Endodermal cell (in vitro differentiated cells): ENCODE data around the gene LAMTOR4. TPM values are rescaled to one million over a fixed set of nuclear protein-coding genes. Genes with fewer than 3 reads are reported as not detected.

ENCODE experiments used
- DNase-seq: peaks from one replicate; pipeline ENCODE4 v3.0.0-alpha.2; 2017
- H3K27ac ChIP-seq: 2 replicates; pipeline ENCODE4 v1.5.1; 2013; ENCODE audit warnings: mild to moderate bottlenecking, low read depth, low read length, moderate library complexity
- H3K27me3 ChIP-seq: 2 replicates; pipeline ENCODE4 v1.6.1; 2013; ENCODE audit warnings: mild to moderate bottlenecking, low read length, moderate library complexity; ENCODE audit not compliant: insufficient read depth, control insufficient read depth, poor library complexity, severe bottlenecking
- H3K36me3 ChIP-seq: 2 replicates; pipeline ENCODE4 v1.7.0; 2013; ENCODE audit warnings: mild to moderate bottlenecking, low read length, moderate library complexity; ENCODE audit not compliant: control insufficient read depth, insufficient read depth
- H3K4me1 ChIP-seq: one replicate; pipeline ENCODE4 v1.7.0; 2013; ENCODE audit warnings: low read length; ENCODE audit not compliant: control insufficient read depth, insufficient read depth
- H3K4me3 ChIP-seq: 2 replicates; pipeline ENCODE4 v1.5.1; 2013; ENCODE audit warnings: mild to moderate bottlenecking, low read length, moderate library complexity
- H3K9ac ChIP-seq: 2 replicates; pipeline ENCODE4 v1.6.1; 2013; ENCODE audit warnings: mild to moderate bottlenecking, low read length, moderate library complexity; ENCODE audit not compliant: poor library complexity, severe bottlenecking; ENCODE audit errors: extremely low read depth
- H3K9me3 ChIP-seq: 2 replicates; pipeline ENCODE4 v1.6.1; 2013; ENCODE audit warnings: mild to moderate bottlenecking, low read length, moderate library complexity; ENCODE audit not compliant: control insufficient read depth
- H3K27ac Mint-ChIP-seq: 2 replicates; pipeline ENCODE4 v1.8.0; 2020; ENCODE audit warnings: mixed read lengths
- H3K27me3 Mint-ChIP-seq: 2 replicates; pipeline ENCODE4 v1.8.0; 2021; ENCODE audit warnings: mild to moderate bottlenecking, mixed read lengths; ENCODE audit not compliant: insufficient read depth
- H3K36me3 Mint-ChIP-seq: 2 replicates; pipeline ENCODE4 v1.8.0; 2020; ENCODE audit warnings: low read depth, mixed read lengths
- H3K4me1 Mint-ChIP-seq: 2 replicates; pipeline ENCODE4 v1.8.0; 2020; ENCODE audit warnings: mixed read lengths
- H3K4me3 Mint-ChIP-seq: 2 replicates; pipeline ENCODE4 v1.8.0; 2020; ENCODE audit warnings: mild to moderate bottlenecking, moderate library complexity, mixed read lengths
- H3K9me3 Mint-ChIP-seq: 2 replicates; pipeline ENCODE4 v1.8.0; 2020; ENCODE audit warnings: mild to moderate bottlenecking, mixed read lengths
- CTCF ChIP-seq: fragments of 200-600 bp; sonication (generic); conservative IDR thresholded peaks from 2 replicates; pipeline ENCODE4 v1.5.0; 2021; ENCODE audit warnings: antibody characterized with exemption, mild to moderate bottlenecking
- WGBS, 2 experiments: methylation state at CpG; one replicate each; pipeline versions ENCODE4 v1.1.5 to v1.1.7; 2013; ENCODE audit warnings: missing lambda C conversion rate in 2 of 2, mixed read lengths in 1 of 2; ENCODE audit not compliant: insufficient coverage in 1 of 2, insufficient read length in 1 of 2; 5-methylcytosine and 5-hydroxymethylcytosine counted together
- total RNA-seq, 2 donors: library from RNA; stranded (reverse); fragmentation: NEBNext Ultra II Directional in 1 of 2; extraction: Animal tissue kit (Norgen Biotek cat#: 25700) in 1 of 2; gene quantifications; 2 replicates in 1 of 2; 3 replicates in 1 of 2; pipeline ENCODE4 v1.2.1, GENCODE V29; 2021

Gene LAMTOR4
- total RNA-seq, 2 donors from 2014 or later = 155 to 188 TPM

GRCh38 chr7:100153708-100154535 lies 5.2 kb downstream of the LAMTOR4 start:
- Mint-ChIP-seq H3K36me3 (peaks cover 41% of the 10 kb centered on the region), H3K4me3 (peak overlapping the region; percentile 18), H3K4me1 (peaks cover 44% of the 10 kb centered on the region), H3K27me3 (no peaks in the 10 kb centered on the region), H3K27ac (peak overlapping the region; percentile 79), H3K9me3 (no peaks in the 10 kb centered on the region)
- Histone ChIP-seq H3K36me3 (peaks cover 47% of the 10 kb centered on the region), H3K4me1 (peaks cover 21% of the 10 kb centered on the region), H3K27me3 (no peaks in the 10 kb centered on the region), H3K9me3 (no peaks in the 10 kb centered on the region), H3K4me3 (no peak overlapping the region), H3K27ac (no peak overlapping the region), H3K9ac (no peak overlapping the region)
- DNase-seq = peak; percentile 50
- WGBS, 2 experiments = 88 to 90% methylated on average over 4 to 15 of the region's 16 CpGs
- no peak for TF ChIP-seq CTCF

GRCh38 chr7:100154651-100155491 lies 6.2 kb downstream of the LAMTOR4 start:
- peaks cover 41% of the 10 kb centered on the region for H3K4me1 Mint-ChIP-seq
- Histone ChIP-seq H3K27me3 (no peaks in the 10 kb centered on the region), H3K27ac (no peak overlapping the region), H3K4me1 (peaks cover 21% of the 10 kb centered on the region), H3K9me3 (no peaks in the 10 kb centered on the region), H3K36me3 (peaks cover 47% of the 10 kb centered on the region), H3K9ac (no peak overlapping the region), H3K4me3 (no peak overlapping the region)
- peak overlapping the region; percentile 79 for H3K27ac Mint-ChIP-seq
- H3K36me3 Mint-ChIP-seq = peaks cover 41% of the 10 kb centered on the region
- no peak for TF ChIP-seq CTCF
- no peaks in the 10 kb centered on the region for H3K27me3 Mint-ChIP-seq
- DNase-seq = peak; percentile 86
- 79 to 96% methylated on average over 9 to 30 of the region's 30 CpGs for WGBS, 2 experiments
- peak overlapping the region; percentile 18 for H3K4me3 Mint-ChIP-seq
- no peaks in the 10 kb centered on the region for H3K9me3 Mint-ChIP-seq

- no peaks in the 10 kb centered on the region for H3K27me3 ChIP-seq
- no peak for DNase-seq
- TF ChIP-seq CTCF = no peak
- no peak overlapping the region for H3K4me3 ChIP-seq
- H3K9me3 Mint-ChIP-seq = no peaks in the 10 kb centered on the region
- H3K9me3 ChIP-seq = no peaks in the 10 kb centered on the region
- H3K27me3 Mint-ChIP-seq = no peaks in the 10 kb centered on the region
- WGBS, 2 experiments = 92 to 93% methylated on average over 11 to 20 of the region's 20 CpGs
- H3K4me1 ChIP-seq = peaks cover 21% of the 10 kb centered on the region
- peaks cover 34% of the 10 kb centered on the region for H3K36me3 Mint-ChIP-seq
- H3K36me3 ChIP-seq = peaks cover 47% of the 10 kb centered on the region
- peak overlapping the region; percentile 48 for H3K27ac Mint-ChIP-seq
- no peak overlapping the region for H3K27ac ChIP-seq
- no peak overlapping the region for H3K9ac ChIP-seq
- H3K4me3 Mint-ChIP-seq = no peak overlapping the region
- peaks cover 37% of the 10 kb centered on the region for H3K4me1 Mint-ChIP-seq
Measured at GRCh38 chr7:100155553-100156317, 7.0 kb downstream of the LAMTOR4 start.
